Endothelial cell of umbilical vein (primary cell): Measurements from ENCODE around the gene SAPCD2. TPM values are rescaled to one million over a fixed set of nuclear protein-coding genes. Genes with fewer than 3 reads are reported as not detected.

Experiments used
- BruUV-seq: library from RNA; stranded (reverse); fragments of 400-500 nt; replicated peaks from 2 replicates; lab custom pipeline; 2021; lab: Mats Ljungman, UMichigan
- CTCF ChIA-PET: fragments of 300-600, 350-600 bp; sonication (Branson Sonifier 250); formaldehyde crosslinking; loops from one replicate; lab custom pipeline; 2021; ENCODE audit warnings: antibody characterized with exemption, inconsistent platforms; lab: Charles Lee
- POLR2A ChIA-PET: fragments of 300-600, 350-600 bp; sonication (Branson Sonifier 250); formaldehyde crosslinking; loops from one replicate; lab custom pipeline; 2021; ENCODE audit warnings: antibody characterized with exemption, inconsistent platforms; lab: Charles Lee
- DNase-seq: peaks from one replicate; pipeline ENCODE4 v3.0.0-alpha.2; 2011; ENCODE audit warnings: low read depth, low spot score
- FAIRE-seq: peaks from 2 replicates; lab custom pipeline; 2011; peaks lifted over from hg19 to GRCh38; lab: Jason Lieb, UNC
- H2AFZ ChIP-seq: 2 replicates; pipeline ENCODE4 v1.6.0; 2012; ENCODE audit warnings: low read depth, low read length, control low read depth, inconsistent platforms
- H3K27ac ChIP-seq: 2 replicates; pipeline ENCODE4 v1.5.1; 2011; ENCODE audit warnings: low read depth, mild to moderate bottlenecking, control low read depth, low read length, moderate library complexity; ENCODE audit not compliant: insufficient read depth
- H3K27me3 ChIP-seq, 2 experiments: 2 replicates each; pipeline versions ENCODE4 v1.6.0 to v1.6.1; 2011; ENCODE audit warnings: low read length in 2 of 2, mixed read lengths in 1 of 2; ENCODE audit not compliant: control insufficient read depth in 2 of 2, insufficient read depth in 2 of 2
- H3K36me3 ChIP-seq, 2 experiments: 2 replicates in 1 of 2; 3 replicates in 1 of 2; pipeline ENCODE4 v1.5.1; 2011; ENCODE audit warnings: low read length in 2 of 2, mild to moderate bottlenecking in 1 of 2, moderate library complexity in 1 of 2; ENCODE audit not compliant: control insufficient read depth in 2 of 2, insufficient read depth in 2 of 2; ENCODE audit errors: extremely low read depth in 1 of 2
- H3K4me1 ChIP-seq: 3 replicates; pipeline ENCODE4 v1.5.1; 2011; ENCODE audit warnings: mild to moderate bottlenecking, low read length; ENCODE audit not compliant: control insufficient read depth, insufficient read depth; ENCODE audit errors: extremely low read depth
- H3K4me2 ChIP-seq: 2 replicates; pipeline ENCODE4 v1.6.1; 2011; ENCODE audit warnings: low read length, control low read depth, mixed read lengths; ENCODE audit not compliant: insufficient read depth
- H3K4me3 ChIP-seq, 3 experiments: fragments of 200-600 bp in 1 of 3; sonication (generic), shearing (Covaris generic) in 1 of 3; replicated peaks in 1 of 3; 2 replicates each; pipeline ENCODE4 v1.5.1; 2011 to 2016; ENCODE audit warnings: control low read depth in 3 of 3, low read length in 3 of 3, mild to moderate bottlenecking in 2 of 3, inconsistent platforms in 1 of 3, low read depth in 1 of 3, moderate library complexity in 1 of 3; ENCODE audit not compliant: insufficient read depth in 1 of 3
- H3K79me2 ChIP-seq: 2 replicates; pipeline ENCODE4 v1.6.0; 2012; ENCODE audit warnings: low read length, inconsistent platforms; ENCODE audit not compliant: control insufficient read depth, insufficient read depth
- H3K9ac ChIP-seq: replicated peaks from 2 replicates; pipeline ENCODE3; 2011; ENCODE audit warnings: low read length, control low read depth; ENCODE audit not compliant: insufficient read depth; ENCODE audit errors: extremely low read depth
- H3K9me1 ChIP-seq: replicated peaks from 3 replicates; pipeline ENCODE4 v1.6.0; 2011; ENCODE audit warnings: mild to moderate bottlenecking, low read length; ENCODE audit not compliant: control insufficient read depth, insufficient read depth; ENCODE audit errors: extremely low read depth
- H3K9me3 ChIP-seq: replicated peaks from 2 replicates; pipeline ENCODE4 v1.5.1; 2012; ENCODE audit warnings: low read length, inconsistent platforms; ENCODE audit not compliant: control insufficient read depth, insufficient read depth
- H4K20me1 ChIP-seq: replicated peaks from 2 replicates; pipeline ENCODE3; 2011; ENCODE audit warnings: mild to moderate bottlenecking, low read length; ENCODE audit not compliant: control insufficient read depth, insufficient read depth; ENCODE audit errors: extremely low read depth
- EZH2 ChIP-seq: IDR thresholded peaks from 2 replicates; pipeline ENCODE4 v1.6.1; 2012; ENCODE audit warnings: borderline replicate concordance, low read depth, mild to moderate bottlenecking, moderate library complexity, low read length, inconsistent platforms; ENCODE audit not compliant: severe bottlenecking
- FOS ChIP-seq: IDR thresholded peaks from 2 replicates; pipeline ENCODE4 v1.6.1; 2011; ENCODE audit warnings: mild to moderate bottlenecking, low read length, moderate library complexity, borderline replicate concordance; ENCODE audit not compliant: insufficient read depth
- GATA2 ChIP-seq: IDR thresholded peaks from 2 replicates; pipeline ENCODE4 v1.7.0; 2011; ENCODE audit warnings: low read depth, mild to moderate bottlenecking, moderate library complexity, mixed read lengths, low read length; ENCODE audit not compliant: insufficient read length, insufficient read depth
- JUN ChIP-seq: IDR thresholded peaks from 2 replicates; pipeline ENCODE4 v1.6.1; 2011; ENCODE audit warnings: borderline replicate concordance, low read depth; ENCODE audit not compliant: insufficient read length, insufficient read depth
- POLR2AphosphoS5 ChIP-seq: IDR thresholded peaks from 2 replicates; pipeline ENCODE4 v1.6.1; 2012; ENCODE audit warnings: low read depth, mild to moderate bottlenecking, control low read depth, low read length, moderate library complexity; ENCODE audit not compliant: insufficient read depth
- dilution Hi-C: fragments of 300-500 bp; cut with MboI; formaldehyde crosslinking; loops from one replicate; pipeline ENCODE4 v1.15.0; 2019; ENCODE audit warnings: low sequenced_read_pairs; ENCODE audit not compliant: extremely low pct_ligation_motif_present
- intact Hi-C: fragments of 100-400 bp; cut with micrococcal nuclease; formaldehyde crosslinking; loops from one replicate; pipeline ENCODE4 v1.10.0; 2022
- polyA plus RNA-seq, 4 experiments: library from polyadenylated mRNA; depleted of rRNA in 3 of 4; stranded (reverse) in 3 of 4; unstranded in 1 of 4; fragments of >200 nt; gene quantifications; 2 replicates each; pipeline versions ENCODE4 v1.2.1 to v1.2.3, GENCODE V29; 2011 to 2012; ENCODE audit warnings: missing spikeins in 1 of 4
- total RNA-seq: library from RNA; stranded (reverse); gene quantifications from 2 replicates; pipeline ENCODE4 v1.2.3, GENCODE V29; 2021
- TF ChIP-seq, protein P1 (sequence below), 2 donors: IDR thresholded peaks; 1 replicate in 1 of 2; 2 replicates in 1 of 2; pipeline ENCODE4 v1.5.1; 2011; ENCODE audit warnings: low read length in 2 of 2, mild to moderate bottlenecking in 2 of 2, moderate library complexity in 2 of 2, control low read depth in 1 of 2, inconsistent platforms in 1 of 2, low read depth in 1 of 2; ENCODE audit not compliant: insufficient read depth in 1 of 2; ENCODE audit errors: extremely low read depth in 1 of 2
- TF ChIP-seq, protein P2 (sequence below): IDR thresholded peaks from 2 replicates; pipeline ENCODE4 v1.6.1; 2011; ENCODE audit not compliant: insufficient read depth, insufficient read length

SAPCD2 gene
- total and polyA plus RNA-seq, 2 donors (not counting 3 experiments of a cell fraction or from before 2014, with no cell fraction given): 11.5 to 27.8 TPM

DNA sequence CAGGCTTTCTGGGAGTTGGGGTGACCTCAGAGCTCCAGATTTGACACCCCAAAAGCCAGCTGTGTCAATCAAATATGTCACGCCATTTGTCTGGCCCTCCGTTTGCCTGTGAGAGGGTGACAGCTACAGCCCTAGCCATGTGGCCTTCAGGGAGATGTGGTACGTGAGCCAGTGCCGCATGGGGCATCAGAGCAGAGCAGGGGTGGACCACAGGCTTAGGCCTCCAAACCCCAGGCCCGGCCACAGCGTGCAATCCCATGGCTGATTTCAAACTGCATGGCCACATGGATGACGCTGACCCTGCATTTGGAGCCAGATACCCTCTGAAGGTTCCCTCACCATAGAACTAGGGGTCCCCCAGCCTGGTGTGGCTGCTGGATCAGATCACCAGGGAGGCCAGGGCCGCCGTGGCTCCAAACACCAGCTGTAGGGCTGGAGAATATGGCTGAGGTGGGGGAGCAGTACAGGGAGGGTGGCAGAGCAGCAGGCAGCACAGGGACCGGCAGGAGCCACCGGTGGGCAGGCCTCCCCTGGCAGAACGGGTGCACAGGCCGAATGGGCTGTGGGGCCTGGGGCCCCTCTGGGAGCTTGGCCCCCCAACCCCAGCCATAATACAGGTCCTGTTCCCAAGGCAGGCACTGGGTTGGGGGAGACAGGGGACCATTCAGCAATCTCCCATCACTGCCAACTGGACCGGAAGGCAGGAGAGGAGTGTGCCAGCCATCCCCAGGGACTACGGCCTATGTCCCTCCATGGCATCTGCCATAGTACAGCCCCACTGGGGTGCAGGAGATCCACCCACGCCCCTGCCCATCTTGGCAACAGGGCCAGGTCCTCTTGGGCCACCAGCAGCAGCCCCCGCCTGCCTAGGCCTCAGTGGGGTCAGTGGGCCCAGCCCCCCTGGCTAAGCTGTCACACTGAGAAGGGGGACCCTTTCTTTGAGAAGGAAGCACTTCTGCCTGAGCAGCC is 1.5 kb downstream of the SAPCD2 start:
- no peaks in the 10 kb centered on the region for H3K36me3 ChIP-seq
- TF ChIP-seq, protein P1, sequence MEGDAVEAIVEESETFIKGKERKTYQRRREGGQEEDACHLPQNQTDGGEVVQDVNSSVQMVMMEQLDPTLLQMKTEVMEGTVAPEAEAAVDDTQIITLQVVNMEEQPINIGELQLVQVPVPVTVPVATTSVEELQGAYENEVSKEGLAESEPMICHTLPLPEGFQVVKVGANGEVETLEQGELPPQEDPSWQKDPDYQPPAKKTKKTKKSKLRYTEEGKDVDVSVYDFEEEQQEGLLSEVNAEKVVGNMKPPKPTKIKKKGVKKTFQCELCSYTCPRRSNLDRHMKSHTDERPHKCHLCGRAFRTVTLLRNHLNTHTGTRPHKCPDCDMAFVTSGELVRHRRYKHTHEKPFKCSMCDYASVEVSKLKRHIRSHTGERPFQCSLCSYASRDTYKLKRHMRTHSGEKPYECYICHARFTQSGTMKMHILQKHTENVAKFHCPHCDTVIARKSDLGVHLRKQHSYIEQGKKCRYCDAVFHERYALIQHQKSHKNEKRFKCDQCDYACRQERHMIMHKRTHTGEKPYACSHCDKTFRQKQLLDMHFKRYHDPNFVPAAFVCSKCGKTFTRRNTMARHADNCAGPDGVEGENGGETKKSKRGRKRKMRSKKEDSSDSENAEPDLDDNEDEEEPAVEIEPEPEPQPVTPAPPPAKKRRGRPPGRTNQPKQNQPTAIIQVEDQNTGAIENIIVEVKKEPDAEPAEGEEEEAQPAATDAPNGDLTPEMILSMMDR (IDR thresholded peaks at IDR 0.05; ENCODE audit: extremely low read depth in 1 of 2, insufficient read depth in 1 of 2, low read depth in 1 of 2, low read length in 2 of 2): no peak
- TF ChIP-seq GATA2: no peak
- TF ChIP-seq JUN: no peak
- TF ChIP-seq, protein P2, sequence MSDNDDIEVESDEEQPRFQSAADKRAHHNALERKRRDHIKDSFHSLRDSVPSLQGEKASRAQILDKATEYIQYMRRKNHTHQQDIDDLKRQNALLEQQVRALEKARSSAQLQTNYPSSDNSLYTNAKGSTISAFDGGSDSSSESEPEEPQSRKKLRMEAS: no peak
- no peak for TF ChIP-seq EZH2
- TF ChIP-seq POLR2AphosphoS5: no peak
- TF ChIP-seq FOS: no peak
- no TSS peak for BruUV-seq
- H3K27me3 ChIP-seq: no peaks in the 10 kb centered on the region
- no peak for FAIRE-seq
- H3K4me2 ChIP-seq: peak overlapping the region; percentile 69
- peak overlapping the region in 1 of 3 experiments; percentile 49 for H3K4me3 ChIP-seq
- no peak overlapping the region for H3K9ac ChIP-seq
- DNase-seq: no peak
- H3K79me2 ChIP-seq: peaks cover 9% of the 10 kb centered on the region
- dilution Hi-C loops: no loop called here
- peaks cover 11% of the 10 kb centered on the region for H3K4me1 ChIP-seq
- H3K27ac ChIP-seq: no peak overlapping the region
- no peaks in the 10 kb centered on the region for H4K20me1 ChIP-seq
- ChIA-PET POLR2A (no interaction called here), CTCF (interaction anchor here (1.0 to 8.0 kb wide), 11 partner anchors 8 to 289 kb away, joined by 3 to 152 read pairs (median 4); partner anchors contain the start of genes ABCA2, MAN1B1, NPDC1 and RNF224)
- H3K9me3 ChIP-seq: no peaks in the 10 kb centered on the region
- no peak overlapping the region for H2AFZ ChIP-seq
- intact Hi-C loops: no loop called here
- no peaks in the 10 kb centered on the region for H3K9me1 ChIP-seq
